ENCODE results near the gene CHRNA1.

CHRNA1 gene

GRCh38 chr2:174764280-174765255, at the start of gene CHRNA1:
Gene CHRNA1, minus strand, starts transcription at chr2:174764472. Its CDS starts 78 bp downstream, at chr2:174764394.
- no peak for DNase-seq (ENCODE audit: low read depth)

- DNase-seq (ENCODE audit: low read depth): no peak
Observed at GRCh38 chr2:174812037-174812436, 47.8 kb upstream of the CHRNA1 start.

DNA sequence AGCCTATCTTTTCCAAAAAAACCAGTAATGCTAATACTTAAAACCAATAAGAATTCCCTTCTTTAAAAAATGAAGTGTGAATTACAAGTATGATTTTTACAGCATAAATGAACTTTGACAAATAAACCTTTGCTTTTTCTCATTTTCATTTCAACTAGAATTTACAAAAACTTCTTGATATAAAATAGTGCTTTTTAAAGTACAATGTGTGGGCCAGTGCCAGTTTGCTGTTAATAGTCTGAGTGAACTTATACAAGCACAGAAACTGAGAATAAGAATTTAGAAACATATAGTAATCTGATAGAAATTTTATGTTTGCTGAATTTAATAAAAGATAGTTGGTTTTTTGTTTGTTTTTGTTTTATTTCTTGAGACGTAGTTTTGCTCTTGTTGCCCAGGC, 43.7 kb upstream of the CHRNA1 start:
- no peak for DNase-seq (ENCODE audit: low read depth)

DNA sequence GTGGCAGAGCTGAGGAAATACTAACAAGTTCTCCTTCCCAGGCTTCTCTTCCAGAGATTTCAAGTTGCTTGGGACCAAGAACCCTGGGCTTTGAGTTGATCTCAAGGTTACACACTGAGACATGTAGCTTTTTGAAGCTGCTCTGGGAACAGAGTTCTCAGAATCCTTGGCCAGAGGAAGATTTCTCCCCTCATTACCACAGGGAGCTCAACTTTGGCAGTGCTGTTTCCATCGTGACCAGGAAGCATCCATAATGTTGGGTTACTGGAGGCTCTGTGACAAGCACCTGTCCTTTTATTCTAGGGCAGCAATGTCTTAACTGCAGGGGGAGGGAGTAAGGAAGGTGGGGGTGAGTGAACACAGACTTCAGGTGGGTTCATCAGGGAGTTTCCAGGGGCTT, 41.5 kb upstream of the CHRNA1 start:
- no peak for DNase-seq (ENCODE audit: low read depth)

DNA sequence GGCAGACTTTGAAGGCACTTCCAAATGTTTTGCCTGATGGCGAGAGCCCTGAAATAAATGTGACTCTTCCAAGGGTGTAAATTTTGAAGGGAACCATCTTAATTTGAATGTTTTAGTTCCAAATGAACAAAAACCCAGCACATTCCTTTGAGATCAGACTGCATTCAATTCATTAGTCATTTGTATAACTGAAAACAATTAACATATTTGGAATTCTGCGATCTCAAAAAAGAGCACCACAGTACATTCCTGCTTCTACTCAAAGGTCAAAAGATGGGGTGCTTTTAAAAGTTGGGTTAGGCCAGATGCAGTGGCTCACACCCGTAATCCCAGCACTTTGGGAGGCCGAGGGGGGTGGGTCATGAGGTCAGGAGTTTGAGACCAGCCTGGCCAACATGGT, 38.2 kb upstream of the CHRNA1 start:
- DNase-seq (ENCODE audit: low read depth): peak; percentile 48

- no peak for DNase-seq (ENCODE audit: low read depth)
Observed at GRCh38 chr2:174800436-174801205, 36.3 kb upstream of the CHRNA1 start.

DNA sequence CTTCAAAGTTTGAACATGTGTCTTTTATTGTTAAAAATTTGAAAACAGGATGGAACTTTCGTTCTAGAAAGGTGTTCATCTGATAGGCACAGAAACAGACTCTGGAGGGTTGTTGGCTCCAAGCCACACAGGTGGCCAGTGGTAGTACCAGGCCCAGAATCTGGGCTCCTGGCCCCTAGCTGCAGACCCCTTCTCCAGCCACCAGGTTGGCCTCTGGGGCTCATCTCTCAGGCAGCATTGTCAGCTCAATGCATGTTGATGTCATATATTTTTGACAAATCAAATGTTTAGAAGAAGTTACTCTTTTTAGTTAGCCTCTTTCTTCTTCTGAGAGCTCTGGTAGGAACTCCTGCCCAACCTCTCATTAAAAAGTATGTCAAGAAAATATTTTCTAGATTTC, 34.5 kb upstream of the CHRNA1 start:
- no peak for DNase-seq (ENCODE audit: low read depth)

GRCh38 chr2:174797781-174798276, 33.6 kb upstream of the CHRNA1 start:
- DNase-seq (ENCODE audit: low read depth): peak; percentile 62

GRCh38 chr2:174796319-174796771, 32.1 kb upstream of the CHRNA1 start:
- DNase-seq (ENCODE audit: low read depth): no peak

- DNase-seq (ENCODE audit: low read depth): peak; percentile 80
Observed at GRCh38 chr2:174794851-174795374, 30.6 kb upstream of the CHRNA1 start.

DNA sequence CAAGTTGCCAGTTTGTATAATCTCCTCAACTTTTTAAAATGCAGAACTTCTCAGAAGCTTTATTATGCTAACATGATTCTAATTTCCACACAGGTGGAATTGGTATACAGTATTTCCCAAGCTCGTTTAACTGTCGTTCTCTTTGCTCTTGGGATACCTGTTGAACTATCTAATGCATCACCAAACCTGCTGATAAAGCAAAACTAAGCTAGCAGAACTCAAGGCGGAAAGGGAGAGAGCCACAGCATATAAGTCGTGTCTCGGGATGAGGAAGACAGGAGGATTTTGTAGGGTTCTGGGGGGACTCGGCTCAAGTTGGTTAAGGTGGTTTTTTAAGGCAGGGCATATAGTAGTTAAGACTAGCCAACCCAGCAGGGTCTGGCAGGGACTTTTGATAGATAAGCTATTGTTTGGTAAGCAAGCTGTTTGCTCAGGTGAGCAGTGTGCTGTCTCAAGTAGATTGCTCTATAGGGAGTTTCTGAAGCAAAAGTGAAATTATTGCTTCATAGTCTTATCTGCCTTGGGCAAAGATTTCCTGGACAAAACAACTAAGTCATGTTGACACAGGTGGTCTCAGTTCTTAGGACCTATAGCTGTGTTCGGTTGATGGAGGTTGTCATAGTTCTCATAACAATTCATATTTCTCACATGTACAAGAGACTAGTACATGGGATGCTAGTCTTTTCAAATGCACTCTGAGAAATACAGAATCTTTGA, 28.2 kb upstream of the CHRNA1 start:
- DNase-seq (ENCODE audit: low read depth): no peak

GRCh38 chr2:174791746-174792280, 27.5 kb upstream of the CHRNA1 start:
- no peak for DNase-seq (ENCODE audit: low read depth)

- DNase-seq (ENCODE audit: low read depth): no peak
Observed at GRCh38 chr2:174791020-174791419, 26.7 kb upstream of the CHRNA1 start.

DNA sequence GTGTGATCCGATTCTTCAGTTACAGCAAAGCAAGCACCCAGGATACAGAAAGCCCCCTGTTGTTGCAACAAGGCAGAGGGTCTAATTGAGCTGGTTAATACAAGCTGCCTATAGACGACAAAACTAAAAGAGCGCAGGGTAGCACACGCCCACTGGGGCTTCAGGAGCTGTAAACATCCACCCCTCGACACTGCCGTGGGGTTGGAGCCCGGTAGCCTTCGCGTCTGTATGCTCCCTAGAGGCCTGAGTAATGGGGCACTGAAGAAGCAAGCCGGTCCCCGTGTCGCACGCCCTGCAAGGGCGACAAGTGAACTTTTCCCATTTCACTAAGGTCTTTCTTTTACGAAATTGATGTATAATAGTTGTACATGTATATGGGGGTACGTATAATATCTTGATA, 24.7 kb upstream of the CHRNA1 start:
- no peak for DNase-seq (ENCODE audit: low read depth)

- peak; percentile 61 for DNase-seq (ENCODE audit: low read depth)
Observed at GRCh38 chr2:174788291-174788929, 24.1 kb upstream of the CHRNA1 start.

GRCh38 chr2:174787487-174788205, 23.4 kb upstream of the CHRNA1 start:
- DNase-seq (ENCODE audit: low read depth): peak; percentile 99

- no peak for DNase-seq (ENCODE audit: low read depth)
Observed at GRCh38 chr2:174786066-174786725, 21.9 kb upstream of the CHRNA1 start.

- no peak for DNase-seq (ENCODE audit: low read depth)
Observed at GRCh38 chr2:174785481-174785880, 21.2 kb upstream of the CHRNA1 start.

DNA sequence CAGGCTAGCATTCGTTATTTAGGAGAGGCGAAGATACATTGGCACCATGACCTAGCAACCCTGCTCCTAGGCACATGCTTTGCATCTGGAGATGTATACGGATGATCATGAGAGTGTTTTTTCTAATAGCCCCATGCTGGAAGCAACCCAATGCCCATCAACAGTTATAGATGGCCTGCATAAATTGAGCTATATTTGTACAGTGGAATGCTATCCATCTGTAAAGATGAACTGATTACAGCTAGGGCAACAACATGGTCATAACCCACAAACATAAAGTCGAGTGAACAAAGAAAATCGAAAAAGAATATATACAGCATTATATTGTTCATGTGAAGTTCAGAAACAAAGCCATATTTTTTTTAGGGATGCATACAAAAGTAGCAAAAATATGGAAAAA, 20.6 kb upstream of the CHRNA1 start:
- DNase-seq (ENCODE audit: low read depth): no peak

- DNase-seq (ENCODE audit: low read depth): no peak
Observed at GRCh38 chr2:174784316-174784715, 20.0 kb upstream of the CHRNA1 start.
